GM10847 (cell line): ENCODE results near the gene GOLGA6L7.

Experiments
- POLR2A ChIP-seq: IDR thresholded peaks from 2 replicates; pipeline ENCODE4 v1.6.1; 2011; ENCODE audit not compliant: insufficient read length; ENCODE audit errors: extremely low read depth

The GOLGA6L7 gene

DNA sequence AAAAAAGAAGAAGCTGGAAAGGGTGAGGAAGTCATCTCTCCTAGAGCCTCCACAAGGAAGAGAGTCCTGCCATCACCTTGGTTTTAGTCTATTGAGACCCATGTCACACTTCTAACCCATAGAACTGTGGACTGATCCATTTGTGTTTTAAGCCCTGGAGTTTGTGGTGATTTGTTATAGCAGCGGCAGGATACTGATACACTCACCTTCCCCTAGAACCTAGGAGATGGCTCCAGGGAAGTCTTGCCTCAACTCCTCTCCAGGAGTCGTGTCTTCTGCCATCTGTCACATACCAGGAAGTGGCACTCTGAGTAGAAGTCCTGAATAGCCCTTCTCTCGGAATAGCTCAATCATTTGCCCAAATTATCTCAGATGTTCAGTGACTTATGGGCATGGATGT is 22.7 kb upstream of the GOLGA6L7 start:
- TF ChIP-seq POLR2A: no peak

DNA sequence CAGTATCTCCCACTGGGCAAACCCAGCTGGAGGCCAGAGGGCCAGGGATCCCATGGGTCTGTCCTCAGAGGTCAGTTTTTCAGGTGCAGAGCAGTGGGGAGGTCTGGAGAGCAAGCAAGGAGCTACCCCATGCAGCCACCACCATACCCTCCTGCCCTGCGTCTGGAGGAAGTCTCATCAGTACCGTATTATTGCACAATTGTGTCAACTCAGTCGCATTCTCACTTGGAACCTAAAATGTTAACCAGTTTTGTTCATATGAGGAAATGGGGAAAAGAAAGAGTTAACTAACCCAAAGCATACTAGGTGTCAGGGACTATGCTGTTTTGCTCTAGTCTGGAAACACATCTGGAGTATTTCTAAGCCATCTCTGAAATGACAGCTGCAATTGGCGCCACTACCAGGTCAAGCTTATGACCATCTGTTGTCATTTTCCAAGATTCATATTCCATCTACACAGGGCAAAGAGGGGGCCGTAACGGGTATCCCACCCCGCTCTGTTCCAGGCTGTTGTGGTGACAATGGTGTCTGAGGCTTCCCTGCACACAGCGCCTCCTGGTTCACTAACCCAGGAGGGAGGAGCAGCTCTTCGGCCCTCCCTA is 20.4 kb upstream of the GOLGA6L7 start:
- TF ChIP-seq POLR2A: no peak

DNA sequence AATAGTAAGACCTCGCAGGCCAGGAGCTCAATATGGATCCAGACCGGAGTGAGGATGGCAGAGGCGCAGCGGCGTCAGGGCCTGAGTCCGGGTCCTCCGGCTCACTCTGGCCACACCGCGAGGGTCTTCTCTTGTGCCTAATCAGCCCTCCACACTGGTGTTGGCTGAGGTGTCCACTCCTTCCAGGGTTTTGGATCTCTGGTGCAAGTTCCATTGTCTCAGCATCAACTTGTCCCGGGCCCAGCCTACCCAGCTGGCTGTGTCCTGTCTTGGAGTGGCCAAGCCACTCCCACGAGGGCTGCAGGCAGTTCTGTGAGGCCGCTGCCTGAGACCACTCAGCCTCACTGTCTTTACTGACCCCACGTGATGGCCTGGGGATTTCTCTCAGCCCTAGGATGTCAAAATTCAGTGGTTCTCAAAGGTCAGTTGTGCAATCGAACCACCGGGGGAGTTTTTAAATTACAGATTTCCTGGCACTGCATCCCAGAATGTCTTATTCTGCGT is 12.6 kb upstream of the GOLGA6L7 start:
- TF ChIP-seq POLR2A: no peak
